Measurements from ENCODE around the gene COQ2.
A peak's percentile ranks its signal among the peaks of the same experiment; 100 is the strongest.
"Not testable (repeated sequence)": the region's sequence is repeated elsewhere in the genome, so short reads cannot be mapped to it uniquely, and the experiment has no call there.

COQ2 gene

GRCh38 chr4:83283181-83283580 lies 1.4 kb downstream of the COQ2 start:
- DNase-seq: no peak

- peak; percentile 46 for DNase-seq
These were observed 2.5 kb downstream of the COQ2 start for GRCh38 chr4:83282049-83282535.

- DNase-seq: no peak
These were observed 3.3 kb downstream of the COQ2 start for GRCh38 chr4:83281307-83281706.

GRCh38 chr4:83276299-83277040 lies 8.1 kb downstream of the COQ2 start:
- DNase-seq: no peak

GRCh38 chr4:83273926-83274325 lies 10.7 kb downstream of the COQ2 start:
- DNase-seq: not testable (repeated sequence)

- no peak for DNase-seq
These were observed 11.7 kb downstream of the COQ2 start for GRCh38 chr4:83272900-83273299.

- DNase-seq: no peak
These were observed 15.3 kb downstream of the COQ2 start for GRCh38 chr4:83269256-83269655.

GRCh38 chr4:83268491-83268890 lies 16.1 kb downstream of the COQ2 start:
- DNase-seq: no peak

- DNase-seq: no peak
These were observed 16.6 kb downstream of the COQ2 start for GRCh38 chr4:83267830-83268475.

GRCh38 chr4:83267121-83267829 lies 17.3 kb downstream of the COQ2 start:
- DNase-seq: no peak

- no peak for DNase-seq
These were observed 17.9 kb downstream of the COQ2 start for GRCh38 chr4:83266689-83267088.

GRCh38 chr4:83263106-83263505 lies 21.5 kb downstream of the COQ2 start:
- no peak for DNase-seq

- no peak for DNase-seq
These were observed 21.9 kb downstream of the COQ2 start for GRCh38 chr4:83262682-83263081.

- no peak for DNase-seq
These were observed 23.3 kb downstream of the COQ2 start for GRCh38 chr4:83261307-83261706.

- no peak for DNase-seq
These were observed 25.0 kb downstream of the COQ2 start for GRCh38 chr4:83259586-83259985.

- no peak for DNase-seq
These were observed 26.1 kb downstream of the COQ2 start for GRCh38 chr4:83258461-83258860.

GRCh38 chr4:83257811-83258210 lies 26.8 kb downstream of the COQ2 start:
- no peak for DNase-seq

GRCh38 chr4:83255584-83255983 lies 29.0 kb downstream of the COQ2 start:
- no peak for DNase-seq

GRCh38 chr4:83252782-83253405 lies 31.7 kb downstream of the COQ2 start:
- peak; percentile 68 for DNase-seq

- no peak for DNase-seq
These were observed 33.2 kb downstream of the COQ2 start for GRCh38 chr4:83251447-83251830.

- DNase-seq: no peak
These were observed 33.7 kb downstream of the COQ2 start for GRCh38 chr4:83250687-83251446.

- DNase-seq: no peak
These were observed 36.1 kb downstream of the COQ2 start for GRCh38 chr4:83248486-83248885.
